Activated CD4-positive, CD25-positive, alpha-beta regulatory T cell treated with anti-CD3 and anti-CD28 coated beads, Interleukin-2, amount 50 U/mL, for 24 hours (primary cell): ENCODE measurements around the gene GNPDA1.

Experiments used
- ATAC-seq, 2 donors: fragments of 150-1000 bp; cut with Tn5 transposase; one replicate each; pipeline ENCODE4 v1.10.0; 2021; ENCODE audit warnings: mild to moderate bottlenecking in 1 of 2, moderate library complexity in 1 of 2

Gene GNPDA1

DNA sequence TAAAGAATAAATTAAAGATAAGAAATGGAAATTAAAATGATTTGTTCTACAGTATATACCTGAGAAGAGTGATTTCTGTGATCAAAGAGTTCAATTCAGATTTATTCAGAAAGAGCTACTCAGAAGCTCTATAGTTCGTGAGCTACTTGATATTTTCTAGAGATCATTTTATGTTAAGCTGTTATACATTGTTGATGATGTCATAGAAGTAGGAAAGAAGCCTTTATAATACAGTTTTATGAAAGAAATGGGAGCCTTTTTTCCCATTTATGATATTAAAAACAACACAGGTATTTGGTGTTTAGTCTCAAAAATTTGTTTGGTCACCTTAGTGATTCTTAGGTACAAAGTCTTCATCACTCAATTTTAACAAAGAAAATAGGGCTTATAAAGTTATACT lies 23.1 kb downstream of the GNPDA1 start:
- ATAC-seq: no peak

DNA sequence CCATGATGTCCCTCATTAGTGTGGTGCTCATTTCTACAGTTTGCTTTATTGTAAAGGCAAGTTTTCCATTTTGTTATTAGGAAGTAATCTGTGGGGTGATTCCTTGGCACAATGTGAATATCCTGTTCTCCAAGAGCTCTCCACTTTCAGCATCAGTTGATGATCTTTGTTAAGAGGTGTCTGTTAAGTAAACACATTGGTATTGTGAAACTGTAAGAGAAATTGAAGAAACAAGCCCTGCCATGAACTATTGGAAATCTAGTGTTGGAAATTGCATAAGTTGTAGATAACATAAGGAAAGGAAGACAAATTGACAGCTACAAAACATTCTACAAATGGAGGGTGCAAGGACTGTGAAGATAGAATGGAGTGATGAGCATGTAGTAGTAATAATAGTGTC lies 26.8 kb downstream of the GNPDA1 start:
- no peak for ATAC-seq

DNA sequence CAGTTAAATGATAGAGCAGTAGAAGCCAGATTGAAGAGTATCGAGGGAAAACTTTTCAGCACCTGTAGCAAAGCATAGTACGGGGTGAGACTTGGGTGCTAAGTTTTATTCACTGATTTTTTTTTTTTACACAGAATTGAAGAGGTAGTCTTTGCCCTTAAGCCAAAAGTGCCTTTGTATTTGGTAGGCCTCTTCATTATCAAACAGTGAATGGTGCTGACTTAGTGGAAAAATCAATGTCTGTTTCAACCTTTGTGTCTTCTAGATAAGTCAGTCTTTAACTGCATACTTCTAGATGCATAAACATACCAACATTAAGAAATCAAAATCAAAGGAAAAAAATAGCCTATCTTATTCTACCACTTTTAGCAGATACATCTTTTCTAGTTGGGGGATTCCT lies 30.2 kb downstream of the GNPDA1 start:
- ATAC-seq: no peak

DNA sequence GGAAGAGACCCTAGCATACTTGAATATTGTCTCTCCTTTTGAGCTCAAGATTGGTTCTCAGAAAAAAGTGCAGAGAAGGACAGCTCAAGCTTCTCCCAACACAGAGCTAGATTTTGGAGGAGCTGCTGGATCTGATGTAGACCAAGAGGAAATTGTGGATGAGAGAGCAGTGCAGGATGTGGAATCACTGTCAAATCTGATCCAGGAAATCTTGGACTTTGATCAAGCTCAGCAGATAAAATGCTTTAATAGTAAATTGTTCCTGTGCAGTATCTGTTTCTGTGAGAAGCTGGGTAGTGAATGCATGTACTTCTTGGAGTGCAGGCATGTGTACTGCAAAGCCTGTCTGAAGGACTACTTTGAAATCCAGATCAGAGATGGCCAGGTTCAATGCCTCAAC lies 34.4 kb downstream of the GNPDA1 start:
- ATAC-seq: no peak

DNA sequence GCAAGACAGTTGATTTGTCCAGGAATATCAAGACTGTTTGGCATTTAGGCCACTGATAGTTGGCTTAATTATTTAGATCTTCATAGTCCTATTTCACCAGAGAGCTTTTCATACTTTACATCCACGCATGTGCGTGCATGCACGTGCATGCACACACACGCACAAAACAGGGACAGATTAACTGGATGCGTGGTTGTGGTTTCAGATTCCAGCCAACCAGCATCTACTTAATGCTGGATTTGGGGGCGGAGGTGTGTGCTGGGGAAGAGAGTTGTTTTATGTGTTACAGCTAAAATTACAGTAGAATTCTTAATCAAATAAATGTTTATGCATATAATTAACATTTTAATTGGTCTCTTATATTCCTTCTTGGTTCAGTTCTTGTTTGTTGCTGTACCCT lies 36.7 kb downstream of the GNPDA1 start:
- ATAC-seq: no peak

DNA sequence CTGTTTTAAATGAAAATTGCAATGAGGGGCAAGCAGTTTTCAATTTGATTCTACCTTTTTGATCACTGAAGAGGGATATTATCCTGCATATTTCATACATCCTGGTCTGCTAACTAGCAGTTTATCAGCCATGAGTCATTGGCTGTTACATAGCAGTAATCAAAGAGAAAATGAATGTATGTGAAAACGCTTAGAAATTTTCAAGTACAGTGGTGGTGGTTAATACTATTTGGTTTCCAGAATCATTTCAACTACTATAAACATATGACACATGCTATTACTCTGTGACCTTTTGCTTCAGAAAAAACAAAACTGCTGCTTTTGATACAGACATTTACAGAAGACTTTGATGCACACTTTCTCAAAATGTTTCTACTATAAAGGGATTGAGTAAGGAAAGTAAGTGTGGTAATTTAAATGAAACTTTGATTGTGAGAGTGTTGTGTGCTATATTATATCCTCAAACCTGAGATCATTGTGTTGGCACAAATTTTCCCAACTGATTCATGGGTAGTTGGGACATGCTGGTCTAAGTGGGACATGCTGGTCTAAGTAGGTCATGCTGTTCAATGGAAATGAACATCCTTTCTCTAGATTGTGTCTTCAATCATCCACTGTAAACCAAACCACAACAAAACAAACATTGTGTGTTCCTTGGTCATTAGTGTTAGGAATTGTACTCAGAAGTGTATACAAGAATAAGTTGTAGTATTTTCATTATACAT lies 38.8 kb downstream of the GNPDA1 start:
- ATAC-seq: peak; percentile 39 to 44

DNA sequence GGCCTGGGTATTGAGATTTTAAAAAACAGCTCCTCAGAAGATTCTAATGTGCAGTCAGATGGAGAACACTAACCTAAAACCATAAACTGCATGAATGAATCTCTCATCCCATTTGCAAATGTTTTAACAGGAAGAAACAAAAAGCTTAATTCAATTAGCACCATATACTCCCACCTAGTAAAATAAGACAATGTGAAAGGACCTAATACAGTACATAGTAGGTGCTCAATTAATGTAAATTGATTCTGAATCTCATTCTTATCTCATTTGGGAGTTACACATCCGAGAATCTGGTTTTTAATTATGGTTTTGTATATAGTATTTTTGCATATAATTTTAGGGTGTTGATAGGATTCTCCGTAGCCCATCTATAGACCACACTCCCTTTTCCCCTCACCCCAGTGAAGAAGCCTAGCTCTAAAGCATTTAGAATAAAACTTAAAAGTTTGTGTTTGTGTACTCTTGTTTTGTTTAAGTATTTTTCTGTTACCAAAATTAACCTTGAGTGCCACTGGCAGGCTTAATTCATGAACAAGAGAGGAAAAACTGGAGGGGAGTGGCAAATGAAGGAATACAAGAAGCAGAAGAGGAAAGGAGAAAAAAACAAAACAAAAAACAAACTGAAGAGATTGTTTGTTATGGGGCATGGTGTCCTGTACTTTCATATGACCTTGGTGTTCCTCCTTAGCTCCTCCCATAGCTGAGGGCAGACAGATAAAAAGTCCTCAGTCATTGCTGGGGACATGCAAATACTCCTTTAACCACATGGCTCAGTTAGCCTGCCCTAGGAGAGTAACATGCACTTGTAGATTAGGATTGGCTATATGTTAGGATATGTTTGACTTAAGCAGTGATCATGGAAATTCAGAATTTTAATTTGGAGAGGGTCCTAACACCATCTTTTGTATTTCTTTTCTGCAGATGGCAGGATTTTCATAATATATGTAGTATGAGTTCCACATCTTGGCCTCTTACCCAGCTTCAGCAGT lies 42.8 kb downstream of the GNPDA1 start:
- no peak for ATAC-seq

DNA sequence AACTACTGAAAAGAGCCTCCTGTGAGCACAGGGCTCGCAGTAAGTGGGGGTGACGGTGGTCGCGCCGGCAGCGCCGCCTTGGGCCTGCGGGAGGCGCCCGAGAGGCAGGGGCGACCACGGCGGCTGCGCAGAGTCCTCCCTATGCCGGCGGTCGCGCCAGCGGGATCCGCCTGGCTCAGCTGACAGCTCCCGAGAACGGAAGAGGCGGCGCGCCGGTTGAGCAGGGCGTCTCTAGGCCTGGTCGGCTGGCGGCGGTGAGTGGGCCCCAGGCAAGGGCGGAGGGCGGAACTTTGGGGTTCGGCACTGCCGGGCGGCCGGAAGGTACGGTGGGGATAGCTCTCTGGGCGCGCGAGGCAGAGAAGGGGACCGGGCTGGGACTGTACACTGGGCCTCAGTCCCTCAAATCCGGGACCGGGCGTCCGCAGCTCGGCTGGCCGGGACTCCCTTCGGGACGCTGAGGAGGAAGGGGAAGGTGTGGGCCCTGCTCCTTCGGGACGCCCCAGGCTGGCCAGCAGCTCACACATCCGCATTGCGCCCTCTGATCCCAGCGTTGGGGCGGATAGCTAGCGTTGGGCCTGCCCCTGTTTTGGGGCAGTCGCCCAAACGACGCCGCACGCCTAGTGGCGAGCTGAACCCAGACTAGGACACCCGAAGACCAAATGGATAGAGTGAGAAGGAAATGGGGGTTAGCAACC lies 43.8 kb downstream of the GNPDA1 start, which contains the start of gene RNF14:
RNF14 (plus strand) TSS at position 192 of the 695 bp plus-strand sequence. CDS start 4,484 bp downstream, outside the sequence.
- ATAC-seq: peak; percentile 97

DNA sequence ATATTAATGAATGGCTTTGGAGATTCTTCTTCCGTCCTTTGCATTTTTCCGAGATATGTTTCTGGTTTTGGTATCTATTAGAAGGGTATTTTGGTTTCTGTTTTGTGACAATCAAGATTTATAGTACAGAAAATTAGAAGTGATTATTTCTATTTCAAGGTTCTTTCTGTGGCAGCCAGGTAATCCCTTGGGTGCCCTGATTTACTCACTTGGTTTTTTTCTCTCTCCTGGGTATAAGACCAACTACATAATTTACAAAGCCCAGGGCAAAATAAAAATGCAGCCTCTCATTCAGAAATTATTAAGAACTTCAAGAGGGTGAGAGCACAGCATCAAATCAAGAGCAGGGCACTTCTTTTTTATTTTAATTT lies 45.9 kb downstream of the GNPDA1 start:
- no peak for ATAC-seq

DNA sequence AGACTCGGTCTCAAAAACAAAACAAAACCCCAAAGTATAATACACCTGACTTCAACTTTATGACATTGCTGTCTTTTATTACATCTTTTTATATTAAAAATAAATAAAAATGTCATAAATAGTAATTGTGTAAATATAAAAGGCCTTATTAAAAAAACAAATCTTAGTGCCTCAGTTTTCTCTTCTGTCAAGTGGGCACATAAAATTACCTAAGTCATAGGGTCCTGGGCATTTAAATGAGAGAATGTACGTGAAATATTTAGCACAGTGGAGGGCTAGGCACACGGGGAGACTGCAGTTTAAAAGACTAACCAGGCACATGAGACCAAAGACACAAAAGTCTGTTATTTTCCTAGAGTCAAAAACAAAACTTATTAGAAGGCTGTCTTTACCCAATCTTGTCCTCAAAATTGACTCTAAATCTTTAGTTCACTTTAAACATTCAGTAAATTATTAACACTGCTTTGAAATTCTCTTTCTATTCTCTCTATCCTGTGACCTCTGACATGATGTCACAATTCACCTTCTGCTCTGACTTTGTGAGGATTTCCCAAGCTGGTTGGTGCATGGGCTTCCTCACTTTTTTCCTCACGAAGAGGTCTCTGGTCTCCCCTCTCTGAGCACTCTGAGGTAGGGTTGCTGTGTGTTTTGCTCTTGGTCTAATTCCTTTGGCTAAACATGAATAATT lies 46.4 kb downstream of the GNPDA1 start:
- ATAC-seq: no peak

DNA sequence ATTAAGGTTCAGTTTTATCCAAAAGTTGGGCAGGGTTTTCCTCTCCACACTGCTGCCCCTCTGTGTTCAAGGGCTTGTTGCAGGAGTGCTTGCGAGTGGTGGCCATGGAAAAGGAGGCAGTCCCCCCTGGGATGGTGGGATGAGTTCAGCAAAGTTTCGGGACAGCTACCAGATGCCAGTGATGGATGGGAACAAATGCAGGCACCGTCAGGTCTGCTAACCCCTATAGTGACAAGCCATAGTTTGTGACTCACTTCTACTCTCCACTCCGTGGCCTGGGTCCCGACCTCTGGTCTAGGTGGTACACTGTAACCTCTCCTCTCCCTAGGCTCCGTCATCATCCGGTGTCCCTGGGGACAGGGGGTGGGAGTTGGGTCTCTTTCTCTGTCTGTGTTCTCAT lies 47.8 kb downstream of the GNPDA1 start:
- ATAC-seq: no peak

DNA sequence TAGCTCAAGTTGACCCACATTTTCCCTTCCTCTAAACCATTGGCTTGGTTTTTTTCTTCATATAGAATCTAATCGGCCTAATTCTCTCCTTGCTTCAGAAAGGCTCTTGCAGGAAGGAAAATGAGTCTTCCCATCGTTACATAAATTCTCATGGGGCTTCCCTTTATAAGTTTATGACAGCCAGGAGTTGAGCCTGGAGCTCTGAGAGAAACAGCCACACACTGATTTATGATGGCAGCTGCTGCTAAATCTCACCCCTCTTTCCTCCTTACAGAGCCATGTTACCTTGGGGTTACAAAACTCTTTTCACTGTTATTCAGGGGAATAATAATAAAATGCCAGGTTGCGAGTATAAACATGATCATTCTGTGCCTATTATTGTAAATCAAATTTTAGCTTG lies 49.1 kb downstream of the GNPDA1 start:
- ATAC-seq: no peak

DNA sequence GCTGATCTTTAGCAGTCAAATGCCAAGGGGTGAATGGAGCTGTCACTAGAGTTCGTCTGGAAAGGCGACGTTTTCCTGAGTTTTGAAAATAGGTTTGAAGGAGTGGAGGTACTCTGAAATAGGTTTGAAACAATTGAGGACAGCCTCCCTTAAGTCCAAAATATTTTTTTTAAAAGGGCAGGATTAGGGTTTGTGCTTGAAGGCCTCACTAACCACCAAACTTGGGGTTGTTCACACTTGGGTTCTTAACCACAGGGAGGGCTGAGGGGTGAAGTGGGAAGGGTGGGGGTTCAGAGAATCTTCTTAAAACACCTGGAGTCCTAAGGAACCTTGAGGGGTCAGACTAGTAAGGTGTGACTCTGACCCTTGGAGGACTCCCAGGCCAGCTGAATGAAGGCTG lies 51.4 kb downstream of the GNPDA1 start:
- ATAC-seq: no peak

DNA sequence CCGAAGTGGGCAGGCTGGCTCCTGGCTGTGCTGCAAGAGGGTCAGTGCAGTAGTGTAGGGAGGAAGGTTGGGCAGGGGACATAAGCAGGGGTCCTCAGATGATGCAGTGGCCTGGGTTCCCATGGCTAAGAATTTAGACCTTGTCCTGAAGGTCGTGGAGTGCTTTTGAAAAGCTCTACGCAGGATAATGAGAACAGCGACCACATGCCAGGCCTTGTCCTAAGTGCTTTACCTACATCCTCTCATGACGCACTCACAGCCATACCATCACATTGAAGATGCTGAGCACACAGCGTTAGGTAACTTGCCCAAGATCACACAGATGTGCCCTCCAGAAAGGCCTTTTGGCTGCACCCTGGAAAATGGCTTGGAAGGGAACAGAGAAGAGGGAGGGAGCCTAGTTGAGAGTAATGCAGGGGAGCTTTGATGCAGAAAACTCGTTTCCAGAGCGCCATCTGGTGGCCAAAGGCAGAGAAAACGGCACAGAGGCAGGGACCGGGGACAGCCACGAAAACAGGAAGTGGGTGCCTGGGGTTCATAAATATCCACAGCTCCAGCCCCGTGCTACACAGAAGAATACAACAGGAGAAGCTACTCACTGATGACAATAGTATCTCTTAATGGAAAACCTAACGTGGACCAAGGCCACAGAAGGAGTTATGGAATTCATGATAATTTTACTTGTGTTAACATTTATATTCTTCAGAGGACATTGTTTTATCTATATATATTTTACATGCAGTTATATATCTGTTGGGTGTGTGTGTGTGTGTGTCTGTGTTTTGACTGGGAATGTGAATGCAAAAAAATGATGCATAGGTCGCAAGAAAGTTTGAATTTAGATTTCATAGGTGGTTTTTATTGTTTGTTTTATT lies 52.1 kb downstream of the GNPDA1 start:
- ATAC-seq: peak; percentile 95 to 97

DNA sequence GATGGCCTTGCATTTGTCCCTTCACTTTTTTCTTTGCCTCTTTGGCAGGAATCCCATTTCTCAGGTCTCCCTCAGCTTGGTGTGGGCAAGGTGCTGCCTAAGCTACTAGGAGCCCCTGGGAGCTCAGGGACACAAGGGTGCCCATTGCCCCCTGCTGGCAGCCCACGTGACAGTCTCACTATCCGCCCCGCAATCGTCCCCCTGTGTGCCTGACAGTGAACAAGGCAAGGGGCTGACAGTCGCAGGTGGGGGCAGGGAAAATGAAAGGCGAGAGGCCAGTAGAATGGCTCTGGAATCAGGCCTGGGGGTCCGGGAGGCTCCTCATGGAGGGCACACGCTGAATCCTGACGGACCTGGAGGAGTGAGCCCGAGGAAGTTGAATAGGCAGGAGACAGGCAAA lies 52.8 kb downstream of the GNPDA1 start:
- ATAC-seq: no peak

DNA sequence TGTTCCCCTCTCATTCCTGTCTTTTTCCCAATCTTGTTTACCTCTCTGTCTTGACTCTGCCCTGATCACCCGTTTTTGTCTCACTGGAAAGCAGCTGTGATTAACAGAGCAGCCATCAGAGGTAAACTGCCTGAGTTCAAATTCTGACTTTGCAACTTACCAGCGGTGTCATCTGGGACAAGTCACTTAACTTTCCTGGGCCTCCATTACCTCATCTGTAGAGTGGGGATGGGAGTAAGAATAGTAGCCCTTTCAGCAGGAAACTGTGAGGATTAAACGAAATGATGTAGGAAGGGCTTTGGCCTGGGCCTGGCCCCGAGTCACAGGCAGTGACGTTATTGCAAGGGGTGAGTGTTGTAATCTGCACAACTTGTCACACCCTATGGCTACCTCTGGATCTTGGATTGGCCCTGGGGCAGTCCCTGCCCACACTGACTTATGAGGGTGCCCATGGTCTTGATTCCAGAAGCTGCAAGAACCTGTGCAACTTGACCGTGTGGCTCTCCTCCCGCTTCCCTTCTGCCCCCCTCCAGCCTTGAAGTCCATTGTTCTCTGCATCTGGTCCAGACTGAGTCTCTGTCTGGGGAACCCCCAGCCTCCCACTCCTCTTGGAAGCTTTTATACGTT lies 54.2 kb downstream of the GNPDA1 start:
- ATAC-seq: peak in 1 of 2 donors; percentile 15

DNA sequence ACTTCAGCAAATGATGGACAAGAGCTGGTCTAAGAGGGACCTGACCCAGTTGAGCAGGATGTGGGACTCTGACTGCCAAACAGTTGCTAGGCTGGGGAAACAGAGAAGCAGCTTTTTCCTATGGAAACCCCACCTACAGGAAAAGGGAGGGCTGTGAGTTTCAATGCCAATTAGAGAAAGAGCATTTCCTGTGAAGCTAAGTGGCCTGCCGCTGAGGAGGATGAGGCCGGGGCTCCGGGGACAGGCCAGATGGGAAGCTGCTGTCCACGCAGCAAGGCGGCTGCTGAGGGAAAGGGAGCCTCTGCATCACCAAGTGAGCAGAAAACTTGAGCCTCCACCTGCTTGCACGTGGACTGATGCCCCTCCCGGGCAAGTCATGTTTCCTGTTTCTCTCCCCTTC lies 54.7 kb downstream of the GNPDA1 start, which contains the start of gene PCDH12:
PCDH12 (minus strand) TSS at position 90 of the 400 bp plus-strand sequence. CDS start 351 bp downstream, outside the sequence.
- ATAC-seq: no peak

DNA sequence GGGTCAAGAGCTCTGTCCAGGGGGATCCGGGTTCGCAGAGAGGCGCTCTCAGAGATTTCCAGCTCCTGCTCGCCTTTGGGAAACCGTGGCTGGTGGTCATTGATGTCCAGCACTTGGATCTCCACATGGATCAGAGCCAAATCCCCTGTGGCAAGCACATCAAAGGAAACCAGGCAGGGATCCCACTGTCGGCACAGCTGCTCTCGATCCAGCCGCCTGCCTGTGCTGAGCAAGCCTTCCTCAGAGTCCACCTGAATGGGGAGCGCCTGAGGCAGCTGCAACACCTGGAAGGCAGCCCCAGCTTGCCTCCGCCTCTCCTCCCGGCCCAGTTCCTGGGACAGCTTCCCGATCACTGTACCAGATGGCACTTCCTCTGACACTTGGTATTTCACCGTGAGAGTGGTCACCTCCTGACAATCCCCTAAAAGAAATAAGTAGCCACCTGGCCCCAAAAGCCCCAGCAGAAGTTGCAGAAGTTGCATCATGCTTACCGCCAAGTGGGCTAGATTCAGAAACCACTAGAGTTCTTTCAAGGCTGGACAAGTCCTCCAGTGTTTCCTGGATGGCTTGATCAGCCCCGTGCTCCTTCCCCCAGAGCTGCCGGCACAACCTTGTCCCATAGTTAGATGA lies 55.3 kb downstream of the GNPDA1 start:
- ATAC-seq: no peak

DNA sequence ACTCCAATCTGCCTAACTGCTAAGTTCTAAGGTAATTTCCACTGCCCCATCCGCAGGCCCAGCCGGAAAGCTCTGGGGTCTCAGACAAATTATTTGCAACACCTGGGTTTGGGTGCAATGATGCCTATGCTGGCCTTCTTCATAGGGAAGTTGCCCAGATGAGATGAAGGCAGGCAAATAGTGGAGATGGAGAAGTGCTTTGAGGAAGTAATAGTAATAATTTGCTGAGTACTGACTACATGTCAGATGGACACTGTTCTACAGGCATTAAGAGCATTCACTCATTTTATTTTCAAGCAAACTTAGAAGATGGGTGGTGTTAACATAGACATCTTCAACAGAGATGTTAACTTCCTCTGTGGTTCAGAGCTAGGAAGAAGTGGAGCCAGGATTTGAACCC lies 58.6 kb downstream of the GNPDA1 start:
- ATAC-seq: no peak

DNA sequence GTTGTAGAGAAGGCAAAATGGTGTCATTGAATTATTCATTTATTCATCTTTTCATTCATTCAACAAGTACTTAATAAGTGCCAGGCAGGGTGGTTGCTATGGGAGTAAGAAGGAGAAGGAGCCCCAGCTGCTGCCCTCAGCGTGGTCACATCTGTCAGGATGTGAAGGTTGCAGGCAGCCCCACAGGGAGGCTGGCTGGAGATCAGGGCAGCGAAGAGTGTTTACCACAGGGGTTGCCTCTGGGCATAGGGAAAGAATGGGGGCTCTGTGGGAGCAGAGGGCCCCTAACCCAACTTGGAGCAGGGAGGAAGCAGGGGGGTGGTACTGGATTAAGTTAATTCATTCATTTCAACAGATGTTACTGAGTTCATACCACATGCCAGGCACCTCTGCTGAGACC lies 60.8 kb downstream of the GNPDA1 start:
- no peak for ATAC-seq
